SK-N-MC (cell line): ENCODE data around the gene DNAJC2.

ENCODE experiments used
- EZH2 ChIP-seq: fragments of 200-600 bp; sonication (generic); IDR thresholded peaks from one replicate; pipeline ENCODE4 v1.6.1; 2017; ENCODE audit warnings: antibody characterized with exemption
- POLR2AphosphoS5 ChIP-seq: IDR thresholded peaks from 2 replicates; pipeline ENCODE4 v1.6.1; 2012; ENCODE audit warnings: mild to moderate bottlenecking, low read depth, low read length, borderline replicate concordance

- TF ChIP-seq EZH2 (no peak), POLR2AphosphoS5 (no peak)
These were observed 662 bp downstream of the DNAJC2 start for GRCh38 chr7:103343758-103344452.
